ENCODE measurements around the gene USP40.

Gene USP40

GRCh38 chr2:233440314-233440713 lies 126.3 kb downstream of the USP40 start (continued):
- TF ChIP-seq ZSCAN30 (tag by site-specific recombination; IDR thresholded peaks at IDR 0.05) (no peak), ZNF121 (tag by site-specific recombination; IDR thresholded peaks at IDR 0.05) (no peak), ZNF704 (tag by site-specific recombination; IDR thresholded peaks at IDR 0.05) (no peak)

DNA sequence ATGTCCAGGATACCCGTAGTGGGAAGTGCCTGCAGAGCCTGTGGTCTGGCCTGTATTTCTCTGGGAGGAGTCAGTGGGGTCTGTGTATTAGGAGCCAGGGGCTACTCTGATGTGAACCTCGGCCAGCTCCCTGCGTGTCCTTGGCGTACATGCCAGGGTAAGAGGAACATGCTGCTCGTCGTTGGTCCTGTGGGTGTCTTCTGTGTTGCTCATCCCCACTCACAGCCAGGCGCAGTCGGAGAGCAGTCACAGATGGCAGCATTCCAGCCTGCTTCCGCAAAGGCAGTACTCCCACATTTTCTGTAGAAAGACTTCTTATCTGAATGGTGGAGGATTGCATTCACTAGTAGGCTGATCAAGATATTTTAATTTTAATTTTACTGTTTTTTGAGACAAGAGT lies 127.4 kb downstream of the USP40 start:
- POLR2A ChIA-PET, result no interaction called here
- TF ChIP-seq ZBTB49 (tag by site-specific recombination; IDR thresholded peaks at IDR 0.05; ENCODE audit: low read depth) (no peak), ZNF473 (tag by site-specific recombination; IDR thresholded peaks at IDR 0.05) (no peak), ZBTB44 (tag by site-specific recombination; IDR thresholded peaks at IDR 0.05) (no peak), ZNF155 (tag by site-specific recombination; IDR thresholded peaks at IDR 0.05) (no peak), ZNF112 (tag by site-specific recombination; IDR thresholded peaks at IDR 0.05) (no peak), ZNF785 (tag by site-specific recombination; IDR thresholded peaks at IDR 0.05) (no peak), BCL11A (tag by site-specific recombination; IDR thresholded peaks at IDR 0.05; ENCODE audit: low read depth) (no peak), ZNF561 (tag by site-specific recombination; IDR thresholded peaks at IDR 0.05; ENCODE audit: borderline replicate concordance) (no peak), ZNF132 (tag by site-specific recombination; IDR thresholded peaks at IDR 0.05; ENCODE audit: borderline replicate concordance) (no peak), ZNF121 (tag by site-specific recombination; IDR thresholded peaks at IDR 0.05) (no peak), WT1 (tag by site-specific recombination; IDR thresholded peaks at IDR 0.05) (no peak), ZNF391 (tag by site-specific recombination; IDR thresholded peaks at IDR 0.05; ENCODE audit: borderline replicate concordance, low read depth) (no peak), KLF10 (tag by site-specific recombination; IDR thresholded peaks at IDR 0.05) (no peak), ZNF791 (tag by site-specific recombination; IDR thresholded peaks at IDR 0.05) (no peak), ZBTB48 (tag by site-specific recombination; IDR thresholded peaks at IDR 0.05) (no peak), FEZF1 (tag by site-specific recombination; IDR thresholded peaks at IDR 0.05) (no peak)
- TF ChIP-seq, protein P1, sequence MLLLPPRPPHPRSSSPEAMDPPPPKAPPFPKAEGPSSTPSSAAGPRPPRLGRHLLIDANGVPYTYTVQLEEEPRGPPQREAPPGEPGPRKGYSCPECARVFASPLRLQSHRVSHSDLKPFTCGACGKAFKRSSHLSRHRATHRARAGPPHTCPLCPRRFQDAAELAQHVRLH (tag by site-specific recombination; IDR thresholded peaks at IDR 0.05), result no peak
- Histone ChIP-seq H3K27ac (ENCODE audit: extremely low read depth, low read depth, low read length) (no peak overlapping the region), H3K9me3 (ENCODE audit: control insufficient read depth, insufficient read depth, low read depth, low read length) (no peaks in the 10 kb centered on the region), H3K4me1 (ENCODE audit: control insufficient read depth, insufficient read depth, low read length) (0 out of 2 replicates have a peak, but pooled peaks cover 5% of the 10 kb centered on the region), H3K36me3 (ENCODE audit: control insufficient read depth in 2 of 2, insufficient read depth in 1 of 2, low read length in 2 of 2) (peaks cover 0 to 64% of the 10 kb centered on the region in 2 experiments; a peak in 1 of 3 replicates), H3K4me3 (ENCODE audit: low read depth, low read length) (no peak overlapping the region)
- CTCF ChIA-PET, result no interaction called here

GRCh38 chr2:233438573-233439147 lies 127.9 kb downstream of the USP40 start:
- CTCF ChIA-PET, result interaction anchor here (0.7 kb wide), 1 partner anchor 1660 kb away, joined by 5 read pairs; no protein-coding TSS in a partner anchor
- no peak for TF ChIP-seq ZNF785 (tag by site-specific recombination; IDR thresholded peaks at IDR 0.05)
- no peak for TF ChIP-seq ZNF19 (tag by site-specific recombination; IDR thresholded peaks at IDR 0.05; ENCODE audit: low read depth)
- TF ChIP-seq, protein P1 (tag by site-specific recombination; IDR thresholded peaks at IDR 0.05), result no peak
- TF ChIP-seq ZNF843 (tag by site-specific recombination; IDR thresholded peaks at IDR 0.05), result no peak
- TF ChIP-seq YY1 (tag by site-specific recombination; IDR thresholded peaks at IDR 0.05), result no peak
- TF ChIP-seq, protein P2, sequence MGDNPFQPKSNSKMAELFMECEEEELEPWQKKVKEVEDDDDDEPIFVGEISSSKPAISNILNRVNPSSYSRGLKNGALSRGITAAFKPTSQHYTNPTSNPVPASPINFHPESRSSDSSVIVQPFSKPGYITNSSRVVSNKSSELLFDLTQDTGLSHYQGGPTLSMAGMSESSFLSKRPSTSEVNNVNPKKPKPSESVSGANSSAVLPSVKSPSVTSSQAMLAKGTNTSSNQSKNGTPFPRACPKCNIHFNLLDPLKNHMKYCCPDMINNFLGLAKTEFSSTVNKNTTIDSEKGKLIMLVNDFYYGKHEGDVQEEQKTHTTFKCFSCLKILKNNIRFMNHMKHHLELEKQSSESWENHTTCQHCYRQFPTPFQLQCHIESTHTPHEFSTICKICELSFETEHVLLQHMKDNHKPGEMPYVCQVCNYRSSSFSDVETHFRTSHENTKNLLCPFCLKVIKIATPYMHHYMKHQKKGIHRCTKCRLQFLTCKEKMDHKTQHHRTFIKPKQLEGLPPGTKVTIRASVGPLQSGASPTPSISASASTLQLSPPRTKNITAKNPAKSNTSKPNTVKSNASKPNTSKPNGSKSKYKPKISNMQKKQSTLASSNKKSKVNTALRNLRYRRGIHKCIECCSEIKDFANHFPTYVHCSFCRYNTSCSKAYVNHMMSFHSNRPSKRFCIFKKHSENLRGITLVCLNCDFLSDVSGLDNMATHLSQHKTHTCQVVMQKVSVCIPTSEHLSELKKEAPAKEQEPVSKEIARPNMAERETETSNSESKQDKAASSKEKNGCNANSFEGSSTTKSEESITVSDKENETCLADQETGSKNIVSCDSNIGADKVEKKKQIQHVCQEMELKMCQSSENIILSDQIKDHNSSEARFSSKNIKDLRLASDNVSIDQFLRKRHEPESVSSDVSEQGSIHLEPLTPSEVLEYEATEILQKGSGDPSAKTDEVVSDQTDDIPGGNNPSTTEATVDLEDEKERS (tag by site-specific recombination; IDR thresholded peaks at IDR 0.05), result no peak

More at GRCh38 chr2:233438573-233439147, 127.9 kb downstream of the USP40 start:
- H3K4me3 ChIP-seq (ENCODE audit: low read depth, low read length), result no peak overlapping the region
- 0 out of 2 replicates have a peak, but pooled peaks cover 6% of the 10 kb centered on the region for H3K4me1 ChIP-seq (ENCODE audit: control insufficient read depth, insufficient read depth, low read length)
- peaks cover 0 to 59% of the 10 kb centered on the region in 2 experiments; a peak in 1 of 3 replicates for H3K36me3 ChIP-seq (ENCODE audit: control insufficient read depth in 2 of 2, insufficient read depth in 1 of 2, low read length in 2 of 2)
- H3K9me3 ChIP-seq (ENCODE audit: control insufficient read depth, insufficient read depth, low read depth, low read length), result no peaks in the 10 kb centered on the region
- no peak overlapping the region for H3K27ac ChIP-seq (ENCODE audit: extremely low read depth, low read depth, low read length)
- POLR2A ChIA-PET, result no interaction called here

Data from HEK293 (cell line).